HG03432 (cell line): Measurements from ENCODE around the gene ZNF606.
"Not testable (repeated sequence)": the region's sequence is repeated elsewhere in the genome, so short reads cannot be mapped to it uniquely, and the experiment has no call there.

Experiments used
- ATAC-seq: cut with Tn5 transposase; IDR thresholded peaks from one replicate; pipeline ENCODE4 v1.9.1; 2021; ENCODE audit warnings: mild to moderate bottlenecking, moderate library complexity; ENCODE audit not compliant: unreplicated experiment

ZNF606 gene

DNA sequence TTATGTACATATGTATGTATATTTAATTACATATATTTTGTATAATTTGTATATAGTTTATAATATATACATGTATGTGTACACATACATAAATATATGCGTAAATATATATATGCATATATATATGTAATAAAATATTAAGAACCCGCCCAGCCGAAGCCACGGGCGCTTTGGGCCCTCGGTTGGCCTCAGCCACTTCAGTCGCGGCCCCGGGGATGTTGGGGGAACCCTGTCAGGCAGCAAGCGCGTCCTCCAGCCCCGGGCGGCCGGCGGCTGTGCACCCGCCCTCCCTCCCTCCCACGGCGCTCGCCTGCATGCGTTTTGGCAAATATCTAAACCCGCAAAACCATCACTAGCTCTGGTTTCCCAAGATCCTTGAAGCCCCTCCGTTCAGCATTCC, 7.9 kb upstream of the ZNF606 start:
- ATAC-seq: no peak

GRCh38 chr19:58009666-58010301, 7.2 kb upstream of the ZNF606 start:
- ATAC-seq: peak; percentile 63

DNA sequence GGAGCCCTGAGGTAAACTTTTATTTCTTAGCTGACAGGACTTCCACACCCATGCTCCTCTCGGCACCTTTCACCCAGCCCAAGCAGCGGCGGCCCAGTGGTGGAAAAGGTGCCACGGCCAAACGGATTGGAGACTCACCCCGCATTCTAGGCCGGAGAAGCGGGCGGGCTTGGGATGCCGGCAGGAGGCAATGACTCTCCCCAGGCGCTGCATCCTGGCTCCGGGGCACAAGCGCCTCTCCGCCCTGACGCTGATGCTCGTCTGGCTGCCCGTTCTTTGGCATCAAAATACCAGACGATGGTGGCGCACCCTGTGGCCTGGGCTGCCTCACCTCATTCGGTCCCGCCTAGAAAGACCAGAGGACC, 6.7 kb upstream of the ZNF606 start:
- ATAC-seq: no peak

GRCh38 chr19:58008877-58009276, 6.3 kb upstream of the ZNF606 start:
- ATAC-seq: not testable (repeated sequence)

DNA sequence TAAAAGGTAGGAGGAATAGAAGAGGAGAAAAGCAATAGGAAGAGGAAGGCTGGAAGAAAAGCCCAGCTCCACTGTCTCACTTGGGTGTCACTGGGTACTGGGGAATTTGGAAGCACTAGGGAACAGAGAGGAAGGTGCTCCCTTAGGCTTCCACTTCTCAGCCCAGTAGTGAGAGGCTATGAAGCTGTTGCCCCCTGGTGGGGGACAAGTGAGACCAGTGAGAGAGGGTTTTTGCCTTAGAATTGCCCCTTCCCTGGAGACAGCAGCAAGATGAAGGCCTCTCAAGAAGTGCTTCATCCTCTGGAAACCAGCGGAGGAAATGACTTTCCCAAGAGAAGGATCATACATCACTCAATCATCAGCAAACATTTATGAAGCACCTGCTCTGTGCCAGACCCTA, 4.7 kb upstream of the ZNF606 start:
- no peak for ATAC-seq

- ATAC-seq: no peak
Measured at GRCh38 chr19:58003174-58003828, 681 bp upstream of the ZNF606 start.

- ATAC-seq: no peak
Measured at GRCh38 chr19:58001895-58002369, 688 bp downstream of the ZNF606 start.

GRCh38 chr19:58000677-58001076, 1.9 kb downstream of the ZNF606 start:
- no peak for ATAC-seq

- ATAC-seq: no peak
Measured at GRCh38 chr19:57992841-57993240, 9.8 kb downstream of the ZNF606 start.

GRCh38 chr19:57978586-57979289, 23.9 kb downstream of the ZNF606 start:
- no peak for ATAC-seq

DNA sequence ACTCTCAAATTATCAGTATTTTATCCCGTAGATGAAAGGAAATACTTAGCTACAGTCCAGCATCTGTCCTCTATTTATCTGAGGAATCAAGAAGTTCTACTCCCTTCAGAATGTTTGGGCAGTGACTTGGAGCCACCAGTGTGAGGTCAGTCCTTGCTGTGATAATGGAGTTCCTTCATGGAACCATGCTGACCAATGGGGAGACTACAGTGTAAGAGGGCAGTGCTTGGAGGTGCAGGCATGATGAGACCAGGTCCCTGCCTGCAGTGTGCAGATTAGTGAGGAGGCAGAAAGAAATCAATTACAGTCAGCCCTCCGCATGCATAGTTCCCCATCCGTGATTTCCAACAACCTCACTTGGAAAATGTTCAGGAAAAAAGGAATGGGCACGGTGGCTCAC, 28.2 kb downstream of the ZNF606 start, which contains the start of gene C19orf18:
TSS of gene C19orf18 (minus strand) at position 101 of the 400 bp plus-strand sequence. CDS start 102 bp downstream, outside the sequence.
- no peak for ATAC-seq

GRCh38 chr19:57964761-57965160, 37.9 kb downstream of the ZNF606 start:
- ATAC-seq: no peak

DNA sequence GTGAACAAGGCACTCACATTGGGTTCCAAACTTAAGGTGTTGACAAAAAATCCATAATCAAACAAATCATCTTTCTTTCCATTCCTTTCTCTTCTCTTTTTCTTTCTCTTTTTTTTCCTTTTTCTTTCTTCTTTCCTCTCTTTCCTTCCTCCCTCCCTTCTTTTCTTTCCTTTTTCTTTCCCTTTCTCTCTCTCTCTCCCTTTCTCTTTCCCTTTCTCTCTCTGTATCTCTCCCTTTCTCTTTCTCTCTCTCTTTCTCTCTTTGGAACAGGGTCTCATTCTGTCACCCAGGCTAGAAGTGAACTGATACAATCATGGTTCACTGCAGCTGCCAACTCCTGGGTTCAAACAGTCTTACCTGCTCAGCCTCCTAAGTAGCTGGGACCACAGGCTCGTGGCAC, 40.8 kb downstream of the ZNF606 start:
- no peak for ATAC-seq

- ATAC-seq: no peak
Measured at GRCh38 chr19:57954996-57955395, 47.6 kb downstream of the ZNF606 start.

GRCh38 chr19:57949702-57950101, 52.9 kb downstream of the ZNF606 start:
- ATAC-seq: no peak

DNA sequence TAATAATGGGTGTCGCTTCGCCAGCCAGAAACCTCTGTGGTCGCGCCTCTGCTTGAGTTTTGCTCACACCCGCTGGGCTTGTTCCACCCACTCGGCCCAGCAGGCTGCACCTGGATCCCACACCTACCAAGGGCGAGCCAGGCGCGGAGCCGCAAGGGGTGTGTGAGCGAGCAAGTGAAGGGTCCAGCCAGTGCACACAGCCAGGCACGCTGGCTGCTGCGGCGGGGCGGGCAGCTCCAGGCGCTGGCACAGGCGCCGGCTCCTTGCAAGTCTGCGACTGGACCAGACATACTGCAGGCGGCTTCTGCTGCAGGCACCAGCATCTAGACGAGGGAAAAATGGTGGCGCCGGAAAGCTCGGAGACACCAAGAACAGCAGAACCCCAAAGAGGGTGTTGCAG, 53.3 kb downstream of the ZNF606 start:
- ATAC-seq: no peak

- peak; percentile 90 for ATAC-seq
Measured at GRCh38 chr19:57947419-57948134, 55.0 kb downstream of the ZNF606 start, which contains the start of gene ZNF256. TSS of gene ZNF256 (minus strand) at chr19:57947706. CDS start at chr19:57947474, 232 bp downstream.

GRCh38 chr19:57947088-57947418, 55.6 kb downstream of the ZNF606 start:
- no peak for ATAC-seq

DNA sequence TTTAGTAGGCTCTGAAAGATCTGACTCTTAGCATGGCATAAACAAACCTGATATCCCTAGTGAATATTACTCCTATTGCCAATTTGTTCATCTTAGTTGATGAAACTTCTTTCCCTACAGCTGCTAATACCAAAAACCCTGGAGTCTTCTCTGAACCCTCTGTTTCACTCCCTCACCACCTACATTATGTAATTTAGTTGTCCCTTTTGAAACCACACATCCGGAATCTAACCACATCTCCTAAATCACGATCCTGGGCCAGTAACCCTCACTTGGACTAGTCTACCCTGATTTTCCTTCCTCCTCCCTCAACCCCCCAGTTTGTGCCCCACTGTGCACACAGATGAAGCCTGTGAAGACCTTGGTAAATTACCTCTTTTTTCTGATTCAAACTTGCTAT, 56.3 kb downstream of the ZNF606 start:
- no peak for ATAC-seq

- ATAC-seq: no peak
Measured at GRCh38 chr19:57941593-57941992, 61.0 kb downstream of the ZNF606 start.

DNA sequence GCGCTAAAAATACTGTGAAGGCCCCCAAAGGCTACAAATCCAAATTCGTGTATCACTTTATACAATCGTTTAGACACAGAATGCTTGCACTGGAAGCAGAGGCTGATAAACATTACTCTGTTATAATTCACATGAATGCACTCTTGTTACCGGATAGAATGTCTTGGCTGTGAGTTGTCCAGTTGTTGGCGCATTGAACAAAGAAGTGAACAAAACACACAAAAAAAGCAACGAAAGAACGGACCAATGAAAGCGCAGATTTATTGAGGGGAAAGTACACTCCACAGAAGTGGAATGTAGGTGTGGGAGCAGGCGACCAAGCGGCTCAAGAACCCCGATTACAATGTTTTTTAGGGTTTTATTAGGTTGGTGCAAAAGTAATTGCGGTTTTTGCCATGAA, 66.9 kb downstream of the ZNF606 start:
- no peak for ATAC-seq
